AG04450 (cell line): ENCODE measurements around the gene GPRIN2. TPM values are rescaled to one million over a fixed set of nuclear protein-coding genes. Genes with fewer than 3 reads are reported as not detected.

Experiments used
- CTCF ChIA-PET: fragments of 300-600, 350-600 bp; formaldehyde crosslinking; extraction: SDS; loops from one replicate; lab custom pipeline; 2022; ENCODE audit warnings: antibody characterized with exemption, inconsistent platforms; lab: Charles Lee
- POLR2A ChIA-PET: fragments of 350-600 bp; formaldehyde crosslinking; extraction: SDS; loops from one replicate; lab custom pipeline; 2021; ENCODE audit warnings: antibody characterized with exemption, inconsistent platforms; lab: Yijun Ruan, JAX
- DNase-seq: peaks from one replicate; pipeline ENCODE4 v3.0.0-alpha.2; 2011; ENCODE audit warnings: low read depth, low spot score
- H3K27ac ChIP-seq: one replicate; pipeline ENCODE4 v1.5.1; 2012; ENCODE audit warnings: low read depth, low read length, control low read depth
- H3K27me3 ChIP-seq: one replicate; pipeline ENCODE4 v1.6.0; 2012; ENCODE audit warnings: low read length; ENCODE audit not compliant: control insufficient read depth, insufficient read depth
- H3K4me3 ChIP-seq: 2 replicates; pipeline ENCODE4 v1.5.1; 2011; ENCODE audit warnings: mild to moderate bottlenecking, low read depth, low read length, control low read depth
- H3K9me3 ChIP-seq: 2 replicates; pipeline ENCODE4 v1.5.1; 2012; ENCODE audit warnings: low read length; ENCODE audit not compliant: control insufficient read depth, insufficient read depth
- polyA plus RNA-seq: library from polyadenylated mRNA; depleted of rRNA; stranded (reverse); fragments of >200 nt; gene quantifications from 2 replicates; pipeline ENCODE4 v1.2.3, GENCODE V29; 2011
- TF ChIP-seq, protein P1 (sequence below): IDR thresholded peaks from 2 replicates; pipeline ENCODE4 v1.5.1; 2011; ENCODE audit warnings: low read depth, low read length, control low read depth, inconsistent platforms

Gene GPRIN2
- polyA plus RNA-seq, 1 experiment: not detected

DNA sequence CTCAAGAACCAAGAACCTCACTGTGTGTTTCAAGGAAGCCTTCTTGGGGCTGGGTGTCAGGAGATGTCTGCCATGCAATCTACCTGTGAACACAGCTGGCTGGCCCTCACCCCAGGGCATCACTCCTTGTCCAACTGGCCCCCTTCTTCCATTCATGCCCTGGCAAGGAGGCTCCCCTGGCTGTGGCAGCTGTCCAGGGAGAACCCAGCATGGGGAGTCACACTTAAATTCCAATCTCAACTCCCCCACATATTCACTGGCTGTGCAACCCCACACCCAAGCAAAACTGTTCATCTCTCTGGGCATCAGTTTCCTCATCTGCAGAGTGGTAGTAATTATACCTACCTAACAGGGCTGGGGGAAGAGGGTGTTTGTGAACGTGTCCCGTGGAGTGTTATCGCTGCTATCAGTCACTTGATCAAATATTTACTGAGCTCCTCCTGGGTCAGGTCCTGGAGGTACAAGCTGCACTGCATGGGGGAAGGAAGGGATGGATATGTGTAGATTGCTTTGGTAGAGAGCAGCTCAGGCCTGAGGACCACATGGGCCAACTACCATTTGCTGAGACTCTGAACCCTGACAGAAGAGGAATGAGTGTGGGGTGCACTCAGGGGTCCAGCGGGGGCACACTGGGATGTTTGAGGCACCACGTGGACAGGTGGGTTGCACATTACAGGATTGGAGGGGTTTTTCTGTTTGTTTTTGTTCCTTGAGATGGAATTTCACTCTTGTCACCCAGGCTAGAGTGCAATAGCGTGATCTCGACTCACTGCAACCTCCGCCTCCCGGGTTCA lies 2.1 kb upstream of the GPRIN2 start:
- no peak for DNase-seq
- Histone ChIP-seq H3K27me3 (peaks cover 69% of the 10 kb centered on the region), H3K27ac (no peak overlapping the region), H3K4me3 (no peak overlapping the region), H3K9me3 (peaks cover 13% of the 10 kb centered on the region)
- CTCF ChIA-PET: interaction anchor here (1.0 to 1.5 kb wide), 2 partner anchors 14 to 329 kb away, joined by 3 to 6 read pairs; no protein-coding TSS in a partner anchor
- TF ChIP-seq, protein P1, sequence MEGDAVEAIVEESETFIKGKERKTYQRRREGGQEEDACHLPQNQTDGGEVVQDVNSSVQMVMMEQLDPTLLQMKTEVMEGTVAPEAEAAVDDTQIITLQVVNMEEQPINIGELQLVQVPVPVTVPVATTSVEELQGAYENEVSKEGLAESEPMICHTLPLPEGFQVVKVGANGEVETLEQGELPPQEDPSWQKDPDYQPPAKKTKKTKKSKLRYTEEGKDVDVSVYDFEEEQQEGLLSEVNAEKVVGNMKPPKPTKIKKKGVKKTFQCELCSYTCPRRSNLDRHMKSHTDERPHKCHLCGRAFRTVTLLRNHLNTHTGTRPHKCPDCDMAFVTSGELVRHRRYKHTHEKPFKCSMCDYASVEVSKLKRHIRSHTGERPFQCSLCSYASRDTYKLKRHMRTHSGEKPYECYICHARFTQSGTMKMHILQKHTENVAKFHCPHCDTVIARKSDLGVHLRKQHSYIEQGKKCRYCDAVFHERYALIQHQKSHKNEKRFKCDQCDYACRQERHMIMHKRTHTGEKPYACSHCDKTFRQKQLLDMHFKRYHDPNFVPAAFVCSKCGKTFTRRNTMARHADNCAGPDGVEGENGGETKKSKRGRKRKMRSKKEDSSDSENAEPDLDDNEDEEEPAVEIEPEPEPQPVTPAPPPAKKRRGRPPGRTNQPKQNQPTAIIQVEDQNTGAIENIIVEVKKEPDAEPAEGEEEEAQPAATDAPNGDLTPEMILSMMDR: no peak
- POLR2A ChIA-PET: no interaction called here

DNA sequence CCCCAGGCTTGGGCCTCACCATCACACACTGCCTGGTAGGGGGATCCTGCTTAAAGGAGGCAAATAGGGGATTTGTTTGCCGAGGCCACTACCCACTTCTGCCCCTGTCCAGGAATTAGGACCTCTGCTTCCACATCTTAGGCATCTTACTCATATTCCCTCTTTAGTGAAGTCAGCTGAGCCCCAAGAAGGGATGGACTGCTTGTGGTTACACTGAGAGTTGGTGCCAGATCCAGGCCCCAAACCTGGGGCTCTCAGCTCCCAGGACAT lies 1.6 kb upstream of the GPRIN2 start:
- H3K27ac ChIP-seq: no peak overlapping the region
- TF ChIP-seq, protein P1: no peak
- peaks cover 75% of the 10 kb centered on the region for H3K27me3 ChIP-seq
- no peak overlapping the region for H3K4me3 ChIP-seq
- no peak for DNase-seq
- peaks cover 13% of the 10 kb centered on the region for H3K9me3 ChIP-seq
- ChIA-PET POLR2A (no interaction called here), CTCF (interaction anchor here (1.0 kb wide), 1 partner anchor 13 kb away, joined by 3 read pairs; no protein-coding TSS in a partner anchor)

DNA sequence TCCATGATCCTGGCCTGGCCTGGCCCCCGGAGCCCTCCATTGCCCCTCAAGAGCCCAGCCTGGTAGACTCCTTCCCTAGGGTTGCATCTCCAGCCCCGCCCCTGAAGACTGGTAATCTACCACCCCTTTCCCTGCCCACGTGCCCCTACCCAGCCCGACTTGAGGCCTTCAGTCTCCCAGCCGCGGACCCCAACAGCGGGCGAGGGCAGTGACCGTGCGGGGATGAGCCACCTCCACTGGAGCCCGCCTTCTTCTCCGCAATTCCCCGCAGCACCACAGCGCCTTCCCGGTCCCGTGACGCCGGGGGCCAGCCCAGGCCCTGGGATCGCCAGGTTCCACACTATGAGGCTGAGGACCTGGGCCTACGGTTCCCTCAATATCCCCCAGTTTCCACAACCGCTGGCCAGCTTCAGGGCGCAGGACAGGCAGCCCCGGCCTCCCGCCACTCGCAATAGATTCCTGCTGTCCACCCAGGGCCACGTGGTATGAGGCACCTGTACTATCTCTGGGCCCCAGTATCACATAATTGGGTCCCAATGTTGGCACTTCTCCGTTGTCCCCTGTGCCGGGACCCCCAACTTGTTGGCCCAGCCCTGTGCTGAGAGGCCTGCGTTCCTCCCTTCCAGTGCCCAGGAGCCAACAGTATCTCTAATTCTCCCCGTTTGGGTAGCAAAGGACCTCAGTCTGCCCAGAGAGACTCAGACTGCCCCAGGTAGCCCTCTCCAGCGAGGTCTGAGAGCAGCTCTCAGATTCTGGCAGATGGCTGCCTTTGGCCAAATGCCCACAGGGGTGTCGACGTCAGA lies 1.1 kb upstream of the GPRIN2 start:
- no peak overlapping the region for H3K4me3 ChIP-seq
- peaks cover 79% of the 10 kb centered on the region for H3K27me3 ChIP-seq
- POLR2A ChIA-PET: interaction anchor here (1.0 kb wide), 1 partner anchor 41 kb away, joined by 3 read pairs; no protein-coding TSS in a partner anchor
- TF ChIP-seq, protein P1: no peak
- H3K27ac ChIP-seq: no peak overlapping the region
- DNase-seq: no peak
- CTCF ChIA-PET: interaction anchor here (1.0 kb wide), 1 partner anchor 13 kb away, joined by 3 read pairs; no protein-coding TSS in a partner anchor
- H3K9me3 ChIP-seq: peaks cover 13% of the 10 kb centered on the region

DNA sequence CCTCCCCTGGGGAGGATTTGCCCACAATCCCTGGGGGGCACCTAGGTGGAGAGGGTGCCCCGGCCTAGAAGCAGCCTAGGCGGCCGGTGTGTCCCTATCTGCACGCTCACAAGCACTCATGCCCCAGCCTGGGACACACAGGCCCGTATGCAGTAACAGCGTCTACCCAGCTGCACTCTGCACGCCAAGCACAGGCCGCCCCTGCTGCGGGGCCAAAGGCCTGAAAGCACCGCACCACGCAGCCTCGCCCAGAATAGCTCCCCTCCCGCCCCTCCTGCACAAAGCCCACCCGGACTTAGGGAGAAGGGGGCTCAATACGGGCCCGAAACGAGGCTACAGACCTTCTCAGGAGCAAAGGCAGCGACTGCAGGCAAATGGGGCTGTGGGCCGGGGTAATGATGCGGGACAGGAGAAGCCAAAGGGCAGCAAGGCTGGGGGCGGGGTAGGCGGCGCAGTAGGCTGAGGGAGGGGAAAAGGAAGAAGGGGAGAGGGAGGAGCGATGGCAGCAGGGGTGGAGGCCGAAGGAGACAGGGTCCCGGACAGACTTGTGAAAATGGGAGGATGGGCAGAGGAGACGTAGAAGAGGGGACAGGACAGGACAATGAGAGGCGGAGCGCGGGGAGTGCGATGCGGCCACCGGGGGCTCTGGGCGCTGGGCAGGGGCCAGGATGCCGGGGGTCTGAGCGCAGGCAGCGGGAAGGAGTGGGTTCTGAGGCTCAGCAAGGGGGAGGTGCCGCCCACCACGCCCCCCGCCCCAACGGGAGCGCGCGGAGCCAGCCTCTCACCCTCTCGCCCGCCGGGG lies 544 bp downstream of the GPRIN2 start:
- H3K9me3 ChIP-seq: peaks cover 13% of the 10 kb centered on the region
- DNase-seq: no peak
- TF ChIP-seq, protein P1: no peak
- ChIA-PET CTCF (no interaction called here), POLR2A (no interaction called here)
- no peak overlapping the region for H3K27ac ChIP-seq
- H3K4me3 ChIP-seq: peak overlapping the region; percentile 27; the same call in 1 of the 2 replicates
- peaks cover 83% of the 10 kb centered on the region for H3K27me3 ChIP-seq
